ENCODE measurements around the gene GLIS1.

GRCh38 chr1:53552146-53552861 is 186.7 kb downstream of the GLIS1 start:
- no peak for TF ChIP-seq EZH2 (optimal IDR thresholded peaks at IDR 0.05; ENCODE audit: low read depth, low read length)
- TF ChIP-seq CTCF (IDR thresholded peaks at IDR 0.05; ENCODE audit: low read length): no peak
- no peak for TF ChIP-seq EZH2phosphoT487 (IDR thresholded peaks at IDR 0.05; ENCODE audit: low read length)
